HepG2 (cell line): ENCODE results near the gene CDC14B. TPM values are rescaled to one million over a fixed set of nuclear protein-coding genes. Genes with fewer than 3 reads are reported as not detected.

Experiments used
- ATAC-seq: fragments of 200-7000 bp; cut with Tn5 transposase; 3 replicates; pipeline ENCODE4 v1.9.1; 2020; ENCODE audit warnings: mild to moderate bottlenecking, moderate library complexity
- BruUV-seq: library from RNA; stranded (reverse); fragments of 400-500 nt; replicated peaks from 2 replicates; lab custom pipeline; 2021; lab: Mats Ljungman, UMichigan
- CTCF ChIA-PET: fragments of 300-600 bp; formaldehyde crosslinking; extraction: SDS; loops from one replicate; lab custom pipeline; 2021; ENCODE audit warnings: low total read pairs, inconsistent platforms, low intra/inter-chr PET ratio; lab: Yijun Ruan, JAX
- POLR2A ChIA-PET: fragments of 350-600 bp; sonication (Branson Sonifier 250); formaldehyde crosslinking; loops from one replicate; lab custom pipeline; 2020; ENCODE audit warnings: antibody characterized with exemption, inconsistent platforms; lab: Yijun Ruan, JAX
- DNase-seq: peaks from one replicate; pipeline ENCODE4 v3.0.0-alpha.2; 2015; ENCODE audit warnings: low spot score
- FAIRE-seq: peaks from 3 replicates; lab custom pipeline; 2011; peaks lifted over from hg19 to GRCh38; lab: Jason Lieb, UNC
- H2AFZ ChIP-seq: one replicate; pipeline ENCODE4 v1.6.1; 2011; ENCODE audit warnings: low read length, inconsistent platforms
- H3K27ac ChIP-seq: fragments of 300-600 bp; 3 replicates; pipeline ENCODE4 v1.8.0; 2011; ENCODE audit warnings: mixed run types, mild to moderate bottlenecking, mixed read lengths, low read length, inconsistent platforms; ENCODE audit not compliant: insufficient read depth; ENCODE audit errors: extremely low read length
- H3K27me3 ChIP-seq, 2 experiments: fragments of 200-600 bp in 1 of 2; 2 replicates in 1 of 2; 3 replicates in 1 of 2; pipeline versions ENCODE4 v1.6.0 to v1.8.0; 2011; ENCODE audit warnings: low read length in 2 of 2, mild to moderate bottlenecking in 2 of 2, moderate library complexity in 2 of 2, inconsistent platforms in 1 of 2; ENCODE audit not compliant: insufficient read depth in 2 of 2, control insufficient read depth in 1 of 2
- H3K36me3 ChIP-seq, 2 experiments: fragments of 200-600 bp in 1 of 2; replicated peaks in 1 of 2; 2 replicates in 1 of 2; 3 replicates in 1 of 2; pipeline versions ENCODE4 v1.5.1 to v1.8.0; 2011; ENCODE audit warnings: low read length in 2 of 2, inconsistent platforms in 1 of 2; ENCODE audit not compliant: insufficient read depth in 2 of 2, control insufficient read depth in 1 of 2
- H3K4me1 ChIP-seq: 2 replicates; pipeline ENCODE4 v1.5.1; 2012; ENCODE audit warnings: low read length, inconsistent platforms; ENCODE audit not compliant: insufficient read depth
- H3K4me2 ChIP-seq: 2 replicates; pipeline ENCODE4 v1.6.0; 2011; ENCODE audit warnings: low read depth, low read length, inconsistent platforms
- H3K4me3 ChIP-seq, 3 experiments: fragments of 200-600 bp in 1 of 3; sonication (generic), shearing (Covaris generic) in 1 of 3; replicated peaks in 1 of 3; 2 replicates each; pipeline ENCODE4 v1.5.1; 2011 to 2016; ENCODE audit warnings: low read length in 3 of 3, inconsistent platforms in 2 of 3, low read depth in 2 of 3, mild to moderate bottlenecking in 2 of 3, control low read depth in 1 of 3, mixed read lengths in 1 of 3; ENCODE audit not compliant: insufficient read depth in 1 of 3
- H3K79me2 ChIP-seq: one replicate; pipeline ENCODE4 v1.6.1; 2011; ENCODE audit warnings: low read length, inconsistent platforms; ENCODE audit not compliant: insufficient read depth
- H3K9ac ChIP-seq: 2 replicates; pipeline ENCODE4 v1.6.0; 2011; ENCODE audit warnings: mild to moderate bottlenecking, low read depth, low read length, inconsistent platforms; ENCODE audit not compliant: insufficient read depth
- H3K9me3 ChIP-seq: 2 replicates; pipeline ENCODE4 v1.5.1; 2012; ENCODE audit warnings: mild to moderate bottlenecking, low read length
- H4K20me1 ChIP-seq: 2 replicates; pipeline ENCODE4 v1.6.0; 2011; ENCODE audit warnings: inconsistent platforms, mild to moderate bottlenecking, low read length, moderate library complexity; ENCODE audit not compliant: insufficient read depth
- ASH2L ChIP-seq: fragments of 300-600, 200-600 bp; sonication (generic); IDR thresholded peaks from 2 replicates; pipeline ENCODE4 v1.7.0; 2017; ENCODE audit warnings: low read depth, mild to moderate bottlenecking, moderate library complexity, mixed read lengths, low read length; ENCODE audit not compliant: insufficient read length
- ATF2 ChIP-seq: sonication (generic); formaldehyde crosslinking; IDR thresholded peaks from 2 replicates; pipeline ENCODE4 v1.4.0; 2020; ENCODE audit warnings: missing genetic modification reagents
- CEBPG ChIP-seq: IDR thresholded peaks from 2 replicates; pipeline ENCODE4 v1.6.1; 2016
- DPF2 ChIP-seq: sonication (generic); formaldehyde crosslinking; IDR thresholded peaks from 2 replicates; pipeline ENCODE4 v1.4.0; 2020; ENCODE audit warnings: mild to moderate bottlenecking, low read depth, missing genetic modification reagents, borderline replicate concordance
- FOXJ3 ChIP-seq: sonication (generic); formaldehyde crosslinking; IDR thresholded peaks from 2 replicates; pipeline ENCODE4 v1.4.0; 2020; ENCODE audit warnings: missing genetic modification reagents, mild to moderate bottlenecking, borderline replicate concordance
- LCORL ChIP-seq, 2 experiments: fragments of 450-650 bp in 1 of 2; sonication (generic) in 1 of 2; formaldehyde crosslinking in 1 of 2; IDR thresholded peaks; 2 replicates each; pipeline versions ENCODE4 v1.5.0 to v1.6.1; 2017 to 2020; ENCODE audit warnings: antibody characterized with exemption in 1 of 2, missing genetic modification reagents in 1 of 2
- NCOA5 ChIP-seq: sonication (generic); formaldehyde crosslinking; IDR thresholded peaks from 2 replicates; pipeline ENCODE4 v1.4.0; 2020; ENCODE audit warnings: missing genetic modification reagents
- NKX3-1 ChIP-seq: sonication (generic); formaldehyde crosslinking; IDR thresholded peaks from 2 replicates; pipeline ENCODE4 v1.5.0; 2020; ENCODE audit warnings: missing genetic modification reagents
- TFAP4 ChIP-seq: sonication (generic); IDR thresholded peaks from 2 replicates; pipeline ENCODE4 v1.6.1; 2016; ENCODE audit warnings: low read depth, borderline replicate concordance
- TGIF2 ChIP-seq: IDR thresholded peaks from 2 replicates; pipeline ENCODE4 v1.6.1; 2016; ENCODE audit warnings: control low read depth, missing compliant biosample characterization
- ZNF24 ChIP-seq: fragments of 450-650 bp; IDR thresholded peaks from 2 replicates; pipeline ENCODE4 v1.6.1; 2017; ENCODE audit warnings: antibody characterized with exemption, mild to moderate bottlenecking
- WGBS: methylation state at CpG from one replicate; pipeline ENCODE4 v1.1.6; 2017; ENCODE audit warnings: low lambda C conversion rate; 5-methylcytosine and 5-hydroxymethylcytosine counted together
- in situ Hi-C: cut with HindIII; loops from 2 replicates; pipeline ENCODE4 v1.10.0; 2017; ENCODE audit warnings: low pct_unique_long_range_greater_than_20kb; ENCODE audit not compliant: extremely low pct_ligation_motif_present
- intact Hi-C: fragments of 100-400 bp; cut with micrococcal nuclease; formaldehyde crosslinking; loops from one replicate; pipeline ENCODE4 v1.10.0; 2022; ENCODE audit not compliant: unreplicated experiment
- polyA plus RNA-seq, 8 experiments: library from polyadenylated mRNA; depleted of rRNA in 3 of 8; stranded (reverse) in 7 of 8; unstranded in 1 of 8; fragments of >200 nt; fragmentation: Illumina TruSeq in 4 of 8; extraction: Trizol in 4 of 8; gene quantifications; 2 replicates each; pipeline versions ENCODE4 v1.2.1 to v1.2.3, GENCODE V29; 2011 to 2016; ENCODE audit warnings: low read depth in 4 of 8, missing spikeins in 1 of 8, mixed read lengths in 1 of 8; ENCODE audit not compliant: insufficient read depth in 1 of 8
- total RNA-seq, 5 experiments: library from RNA; depleted of rRNA; stranded (reverse); fragments of >200 nt; fragmentation: Illumina TruSeq; extraction: Trizol; gene quantifications; 2 replicates each; pipeline ENCODE4 v1.2.3, GENCODE V29; 2016; ENCODE audit warnings: low read depth in 1 of 5
- TF ChIP-seq, protein P1 (sequence below): sonication (generic); formaldehyde crosslinking; IDR thresholded peaks from 2 replicates; pipeline ENCODE4 v1.5.1; 2020; ENCODE audit warnings: mild to moderate bottlenecking, missing genetic modification reagents, borderline replicate concordance
- TF ChIP-seq, protein P2 (sequence below): sonication (generic); formaldehyde crosslinking; IDR thresholded peaks from 2 replicates; pipeline ENCODE4 v1.9.0; 2021; ENCODE audit warnings: missing genetic modification reagents, borderline replicate concordance

Gene CDC14B
- total and polyA plus RNA-seq, 2 of the 13 experiments (the other 11 are each of a cell fraction or from before 2014, with no cell fraction given): 25.8 to 33.3 TPM

DNA sequence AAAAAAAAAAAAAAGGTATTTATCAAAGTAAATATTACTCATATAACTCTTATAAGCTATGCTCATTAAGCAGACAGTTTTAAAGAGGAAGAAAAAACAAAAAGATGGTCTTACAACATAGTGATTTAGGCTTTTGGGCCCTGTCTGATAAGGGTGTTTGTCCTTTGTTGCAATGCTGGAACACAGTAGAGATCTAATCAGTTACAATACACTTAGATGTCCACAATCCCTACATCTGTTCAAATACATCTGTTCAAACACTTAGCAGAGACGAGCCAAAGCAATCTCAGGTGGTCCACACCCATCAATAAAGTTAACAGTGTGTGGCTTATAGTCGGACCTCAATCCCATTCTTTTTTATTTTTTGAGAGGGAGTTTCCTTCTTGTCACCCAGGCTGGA, 24.5 kb upstream of the CDC14B start:
- intact Hi-C loops: no loop called here
- Histone ChIP-seq H3K36me3 (peaks cover 3 to 15% of the 10 kb centered on the region in 2 experiments; a peak in 3 of 5 replicates), H3K4me1 (peaks cover 21% of the 10 kb centered on the region), H3K9me3 (no peaks in the 10 kb centered on the region), H3K9ac (no peak overlapping the region), H4K20me1 (no peaks in the 10 kb centered on the region), H3K27me3 (no peaks in the 10 kb centered on the region), H3K4me3 (no peak overlapping the region), H3K4me2 (no peak overlapping the region), H3K27ac (no peak overlapping the region), H3K79me2 (no peaks in the 10 kb centered on the region), H2AFZ (no peak overlapping the region)
- no TSS peak for BruUV-seq
- FAIRE-seq: peak; percentile 76
- in situ Hi-C loops: no loop called here
- peak; percentile 92 for ATAC-seq
- DNase-seq: peak; percentile 92
- CTCF ChIA-PET: no interaction called here
- POLR2A ChIA-PET: no interaction called here
- 9% methylated on average over 2 of the region's 2 CpGs for WGBS
- TF ChIP-seq, protein P1, sequence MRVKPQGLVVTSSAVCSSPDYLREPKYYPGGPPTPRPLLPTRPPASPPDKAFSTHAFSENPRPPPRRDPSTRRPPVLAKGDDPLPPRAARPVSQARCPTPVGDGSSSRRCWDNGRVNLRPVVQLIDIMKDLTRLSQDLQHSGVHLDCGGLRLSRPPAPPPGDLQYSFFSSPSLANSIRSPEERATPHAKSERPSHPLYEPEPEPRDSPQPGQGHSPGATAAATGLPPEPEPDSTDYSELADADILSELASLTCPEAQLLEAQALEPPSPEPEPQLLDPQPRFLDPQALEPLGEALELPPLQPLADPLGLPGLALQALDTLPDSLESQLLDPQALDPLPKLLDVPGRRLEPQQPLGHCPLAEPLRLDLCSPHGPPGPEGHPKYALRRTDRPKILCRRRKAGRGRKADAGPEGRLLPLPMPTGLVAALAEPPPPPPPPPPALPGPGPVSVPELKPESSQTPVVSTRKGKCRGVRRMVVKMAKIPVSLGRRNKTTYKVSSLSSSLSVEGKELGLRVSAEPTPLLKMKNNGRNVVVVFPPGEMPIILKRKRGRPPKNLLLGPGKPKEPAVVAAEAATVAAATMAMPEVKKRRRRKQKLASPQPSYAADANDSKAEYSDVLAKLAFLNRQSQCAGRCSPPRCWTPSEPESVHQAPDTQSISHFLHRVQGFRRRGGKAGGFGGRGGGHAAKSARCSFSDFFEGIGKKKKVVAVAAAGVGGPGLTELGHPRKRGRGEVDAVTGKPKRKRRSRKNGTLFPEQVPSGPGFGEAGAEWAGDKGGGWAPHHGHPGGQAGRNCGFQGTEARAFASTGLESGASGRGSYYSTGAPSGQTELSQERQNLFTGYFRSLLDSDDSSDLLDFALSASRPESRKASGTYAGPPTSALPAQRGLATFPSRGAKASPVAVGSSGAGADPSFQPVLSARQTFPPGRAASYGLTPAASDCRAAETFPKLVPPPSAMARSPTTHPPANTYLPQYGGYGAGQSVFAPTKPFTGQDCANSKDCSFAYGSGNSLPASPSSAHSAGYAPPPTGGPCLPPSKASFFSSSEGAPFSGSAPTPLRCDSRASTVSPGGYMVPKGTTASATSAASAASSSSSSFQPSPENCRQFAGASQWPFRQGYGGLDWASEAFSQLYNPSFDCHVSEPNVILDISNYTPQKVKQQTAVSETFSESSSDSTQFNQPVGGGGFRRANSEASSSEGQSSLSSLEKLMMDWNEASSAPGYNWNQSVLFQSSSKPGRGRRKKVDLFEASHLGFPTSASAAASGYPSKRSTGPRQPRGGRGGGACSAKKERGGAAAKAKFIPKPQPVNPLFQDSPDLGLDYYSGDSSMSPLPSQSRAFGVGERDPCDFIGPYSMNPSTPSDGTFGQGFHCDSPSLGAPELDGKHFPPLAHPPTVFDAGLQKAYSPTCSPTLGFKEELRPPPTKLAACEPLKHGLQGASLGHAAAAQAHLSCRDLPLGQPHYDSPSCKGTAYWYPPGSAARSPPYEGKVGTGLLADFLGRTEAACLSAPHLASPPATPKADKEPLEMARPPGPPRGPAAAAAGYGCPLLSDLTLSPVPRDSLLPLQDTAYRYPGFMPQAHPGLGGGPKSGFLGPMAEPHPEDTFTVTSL (CRISPR knock-in tag): no peak
- TF ChIP-seq TGIF2 (CRISPR knock-in tag): no peak
- TF ChIP-seq DPF2 (CRISPR knock-in tag): no peak
- no peak for TF ChIP-seq ASH2L
- TF ChIP-seq LCORL (IDR thresholded peaks at IDR 0.05): no peak
- TF ChIP-seq LCORL (CRISPR knock-in tag; IDR thresholded peaks at IDR 0.05): 0 out of 2 replicates have a peak, but pooled peaks have one; percentile 27
- peak; percentile 90; the same call in 1 of the 2 replicates for TF ChIP-seq NKX3-1 (CRISPR knock-in tag)
- peak; percentile 78; the same call in 1 of the 2 replicates for TF ChIP-seq FOXJ3 (CRISPR knock-in tag)
- no peak for TF ChIP-seq NCOA5
- peak; percentile 64 for TF ChIP-seq CEBPG (CRISPR knock-in tag)
- TF ChIP-seq ATF2 (CRISPR knock-in tag): peak; percentile 52; the same call in 1 of the 2 replicates
- TF ChIP-seq, protein P2, sequence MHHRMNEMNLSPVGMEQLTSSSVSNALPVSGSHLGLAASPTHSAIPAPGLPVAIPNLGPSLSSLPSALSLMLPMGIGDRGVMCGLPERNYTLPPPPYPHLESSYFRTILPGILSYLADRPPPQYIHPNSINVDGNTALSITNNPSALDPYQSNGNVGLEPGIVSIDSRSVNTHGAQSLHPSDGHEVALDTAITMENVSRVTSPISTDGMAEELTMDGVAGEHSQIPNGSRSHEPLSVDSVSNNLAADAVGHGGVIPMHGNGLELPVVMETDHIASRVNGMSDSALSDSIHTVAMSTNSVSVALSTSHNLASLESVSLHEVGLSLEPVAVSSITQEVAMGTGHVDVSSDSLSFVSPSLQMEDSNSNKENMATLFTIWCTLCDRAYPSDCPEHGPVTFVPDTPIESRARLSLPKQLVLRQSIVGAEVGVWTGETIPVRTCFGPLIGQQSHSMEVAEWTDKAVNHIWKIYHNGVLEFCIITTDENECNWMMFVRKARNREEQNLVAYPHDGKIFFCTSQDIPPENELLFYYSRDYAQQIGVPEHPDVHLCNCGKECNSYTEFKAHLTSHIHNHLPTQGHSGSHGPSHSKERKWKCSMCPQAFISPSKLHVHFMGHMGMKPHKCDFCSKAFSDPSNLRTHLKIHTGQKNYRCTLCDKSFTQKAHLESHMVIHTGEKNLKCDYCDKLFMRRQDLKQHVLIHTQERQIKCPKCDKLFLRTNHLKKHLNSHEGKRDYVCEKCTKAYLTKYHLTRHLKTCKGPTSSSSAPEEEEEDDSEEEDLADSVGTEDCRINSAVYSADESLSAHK (CRISPR knock-in tag): no peak
- no peak for TF ChIP-seq ZNF24
- peak; percentile 86 for TF ChIP-seq TFAP4
